GM12878 (cell line): ENCODE results near the gene IQSEC2. TPM values are rescaled to one million over a fixed set of nuclear protein-coding genes. Genes with fewer than 3 reads are reported as not detected.

ENCODE experiments used
- ATAC-seq: fragments of 200-7000 bp; cut with Tn5 transposase; 3 replicates; pipeline ENCODE4 v1.9.1; 2020; ENCODE audit warnings: mild to moderate bottlenecking, moderate library complexity
- BruUV-seq: library from RNA; stranded (reverse); fragments of 400-500 nt; replicated peaks from 2 replicates; lab custom pipeline; 2021; lab: Mats Ljungman, UMichigan
- CTCF ChIA-PET: fragments of 300-600 bp; sonication (Branson Sonifier 250); formaldehyde crosslinking; extraction: SDS; loops from one replicate; lab custom pipeline; 2021; ENCODE audit warnings: inconsistent platforms; lab: Yijun Ruan, JAX
- POLR2A ChIA-PET: fragments of 350-600 bp; formaldehyde crosslinking; extraction: SDS; loops from one replicate; lab custom pipeline; 2021; ENCODE audit warnings: inconsistent platforms; lab: Charles Lee
- RAD21 ChIA-PET: fragments of 300-600 bp; sonication (Branson Sonifier 250); formaldehyde crosslinking; loops from one replicate; lab custom pipeline; 2023; ENCODE audit warnings: antibody characterized with exemption; ENCODE audit not compliant: unreplicated experiment; lab: Charles Lee
- SMC1A ChIA-PET: fragments of 300-600 bp; sonication (Branson Sonifier 250); formaldehyde crosslinking; loops from one replicate; lab custom pipeline; 2023; ENCODE audit not compliant: unreplicated experiment, uncharacterized antibody; lab: Charles Lee
- DNase-seq: peaks from one replicate; pipeline ENCODE4 v3.0.0-alpha.2; 2011; ENCODE audit warnings: low read depth, low spot score
- FAIRE-seq: peaks from 3 replicates; lab custom pipeline; 2011; peaks lifted over from hg19 to GRCh38; lab: Jason Lieb, UNC
- H2AFZ ChIP-seq: 2 replicates; pipeline ENCODE4 v1.6.0; 2011; ENCODE audit warnings: low read depth, low read length, control low read depth; ENCODE audit not compliant: control insufficient read depth
- H3K27ac ChIP-seq: 2 replicates; pipeline ENCODE4 v1.5.1; 2011; ENCODE audit warnings: control low read depth; ENCODE audit not compliant: control insufficient read depth, insufficient read depth
- H3K27me3 ChIP-seq, 2 experiments: replicated peaks in 1 of 2; 2 replicates each; pipeline versions ENCODE4 v1.6.0 to v1.6.1; 2011; ENCODE audit warnings: low read length in 1 of 2; ENCODE audit not compliant: control insufficient read depth in 2 of 2, insufficient read depth in 2 of 2
- H3K36me3 ChIP-seq, 2 experiments: 2 replicates each; pipeline ENCODE4 v1.5.1; 2011; ENCODE audit warnings: low read length in 1 of 2; ENCODE audit not compliant: control insufficient read depth in 2 of 2, insufficient read depth in 2 of 2
- H3K4me1 ChIP-seq: 2 replicates; pipeline ENCODE4 v1.6.1; 2011; ENCODE audit warnings: mild to moderate bottlenecking, low read length, moderate library complexity, mixed read lengths; ENCODE audit not compliant: control insufficient read depth, insufficient read depth
- H3K4me2 ChIP-seq: 2 replicates; pipeline ENCODE4 v1.6.0; 2011; ENCODE audit warnings: control low read depth; ENCODE audit not compliant: control insufficient read depth, insufficient read depth
- H3K4me3 ChIP-seq: fragments of 200-600 bp; sonication (generic); 2 replicates; pipeline ENCODE4 v1.5.1; 2016
- H3K79me2 ChIP-seq: 2 replicates; pipeline ENCODE4 v1.6.0; 2011; ENCODE audit warnings: low read length; ENCODE audit not compliant: control insufficient read depth, insufficient read depth
- H3K9ac ChIP-seq: 2 replicates; pipeline ENCODE4 v1.8.0; 2011; ENCODE audit warnings: low read length, control low read depth, mixed read lengths; ENCODE audit not compliant: control insufficient read depth, insufficient read depth
- H3K9me3 ChIP-seq: replicated peaks from 3 replicates; pipeline ENCODE4 v1.5.1; 2011; ENCODE audit warnings: mild to moderate bottlenecking, low read length; ENCODE audit not compliant: control insufficient read depth, insufficient read depth
- H4K20me1 ChIP-seq: 2 replicates; pipeline ENCODE4 v1.6.0; 2011; ENCODE audit not compliant: control insufficient read depth, insufficient read depth
- DPF2 ChIP-seq: fragments of 450-650 bp; IDR thresholded peaks from 2 replicates; pipeline ENCODE4 v1.6.1; 2017; ENCODE audit warnings: mild to moderate bottlenecking
- IKZF2 ChIP-seq, 2 experiments: fragments of 450-650 bp; IDR thresholded peaks; 2 replicates each; pipeline ENCODE4 v1.6.1; 2017; ENCODE audit warnings: mild to moderate bottlenecking in 2 of 2, moderate library complexity in 2 of 2
- JUNB ChIP-seq: IDR thresholded peaks from 2 replicates; pipeline ENCODE4 v1.6.1; 2016; ENCODE audit warnings: antibody characterized with exemption, mild to moderate bottlenecking
- POLR2AphosphoS2 ChIP-seq: IDR thresholded peaks from 2 replicates; pipeline ENCODE4 v1.6.1; 2011; ENCODE audit warnings: low read depth, mild to moderate bottlenecking, low read length, improper control_type of control experiment, moderate library complexity
- SKIL ChIP-seq: fragments of 450-650 bp; IDR thresholded peaks from 2 replicates; pipeline ENCODE4 v1.6.1; 2017; ENCODE audit warnings: mild to moderate bottlenecking, low read depth, inconsistent platforms; ENCODE audit not compliant: poor library complexity, severe bottlenecking
- SMC3 ChIP-seq: IDR thresholded peaks from 2 replicates; pipeline ENCODE4 v1.6.1; 2011; ENCODE audit warnings: low read length, improper control_type of control experiment, borderline replicate concordance
- WRNIP1 ChIP-seq: IDR thresholded peaks from 2 replicates; pipeline ENCODE4 v1.6.1; 2011; ENCODE audit warnings: low read depth, low read length, improper control_type of control experiment, borderline replicate concordance
- YY1 ChIP-seq: IDR thresholded peaks from 2 replicates; pipeline ENCODE4 v1.6.1; 2011; ENCODE audit warnings: low read depth, mild to moderate bottlenecking, low read length
- ZZZ3 ChIP-seq: IDR thresholded peaks from 2 replicates; pipeline ENCODE4 v1.6.1; 2011; ENCODE audit warnings: low read depth; ENCODE audit not compliant: control insufficient read depth, insufficient read length
- WGBS: methylation state at CpG from one replicate; pipeline ENCODE4 v1.1.6; 2016; ENCODE audit warnings: low lambda C conversion rate; ENCODE audit not compliant: insufficient replicate concordance, insufficient coverage; ENCODE audit errors: missing lambda C conversion rate; 5-methylcytosine and 5-hydroxymethylcytosine counted together
- in situ Hi-C: fragments of 300-500 bp; cut with MboI; formaldehyde crosslinking; loops from 9 replicates; pipeline ENCODE4 v1.14.3; 2018; ENCODE audit warnings: mixed read lengths
- intact Hi-C: fragments of 100-400 bp; cut with micrococcal nuclease; formaldehyde crosslinking; loops from one replicate; pipeline ENCODE4 v1.14.2; 2022; ENCODE audit not compliant: unreplicated experiment
- polyA plus RNA-seq, 11 experiments: library from polyadenylated mRNA; depleted of rRNA in 4 of 11; unstranded in 6 of 11; stranded (reverse) in 5 of 11; fragments of >200 nt; fragmentation: Nextera tagmentation in 4 of 11; fragmentation: Illumina TruSeq in 1 of 11; extraction: Ambion mirVana in 4 of 11; extraction: Trizol in 1 of 11; gene quantifications; 1 replicate in 1 of 11; 2 replicates in 10 of 11; pipeline versions ENCODE4 v1.2.1 to v1.2.3, GENCODE V29; 2011 to 2016; ENCODE audit warnings: inconsistent platforms in 2 of 11, missing spikeins in 2 of 11, low read depth in 1 of 11
- total RNA-seq, 4 experiments: library from RNA; depleted of rRNA in 3 of 4; stranded (reverse); fragments of >200 nt in 3 of 4; fragmentation: Illumina TruSeq in 1 of 4; extraction: Trizol in 1 of 4; gene quantifications; 2 replicates each; pipeline versions ENCODE4 v1.2.1 to v1.2.3, GENCODE V29; 2013 to 2021

Gene IQSEC2
- total and polyA plus RNA-seq, 10 of the 15 experiments (the other 5 are each of a cell fraction or from before 2014, with no cell fraction given): 0.01 to 0.23 (median 0.04) TPM; not detected in 3

- in situ Hi-C loops: no loop called here
- ATAC-seq (no peak), DNase-seq (no peak)
- no peaks in the 10 kb centered on the region for H3K36me3 ChIP-seq
- 58% methylated on average over 3 of the region's 3 CpGs for WGBS
- ChIA-PET POLR2A (no interaction called here), RAD21 (interaction anchor here (2.2 kb wide), 1 partner anchor 30 kb away, joined by 8 read pairs; no protein-coding TSS in a partner anchor)
- TF ChIP-seq WRNIP1: no peak
- no peak for TF ChIP-seq ZZZ3
- TF ChIP-seq DPF2: no peak
- TF ChIP-seq POLR2AphosphoS2: no peak
- TF ChIP-seq IKZF2 (IDR thresholded peaks at IDR 0.05): no peak
- no peak for TF ChIP-seq SKIL
- no peak for TF ChIP-seq SMC3
- TF ChIP-seq YY1: no peak
- TF ChIP-seq JUNB: no peak
- TF ChIP-seq, all 136 proteins: peak for 0
- Histone ChIP-seq H3K4me2 (no peak overlapping the region), H3K4me1 (no peaks in the 10 kb centered on the region; the same call in 1 of the 2 replicates), H3K79me2 (no peaks in the 10 kb centered on the region), H3K27me3 (peaks cover 0 to 2% of the 10 kb centered on the region in 2 experiments; a peak in 1 of 4 replicates), H3K27ac (no peak overlapping the region), H3K9me3 (no peaks in the 10 kb centered on the region), H3K9ac (no peak overlapping the region), H2AFZ (no peak overlapping the region), H4K20me1 (no peaks in the 10 kb centered on the region), H3K4me3 (no peak overlapping the region)
- intact Hi-C loops: no loop called here
- CTCF ChIA-PET: interaction anchor here (0.9 to 7.0 kb wide), 8 partner anchors 11 to 163 kb away, joined by 3 to 61 read pairs (median 6); no protein-coding TSS in a partner anchor
- no peak for FAIRE-seq
- no TSS peak for BruUV-seq
- SMC1A ChIA-PET: interaction anchor here (1.9 kb wide), 1 partner anchor 163 kb away, joined by 6 read pairs; no protein-coding TSS in a partner anchor
Measured at GRCh38 chrX:53283099-53283498, 1.7 kb upstream of the IQSEC2 start.
